Liver (tissue), 9 donors: Measurements from ENCODE around the gene MLX. TPM values are rescaled to one million over a fixed set of nuclear protein-coding genes. Genes with fewer than 3 reads are reported as not detected.

ENCODE experiments used
- DNase-seq: peaks from one replicate; pipeline ENCODE4 v3.0.0-alpha.2; 2017; ENCODE audit warnings: low spot score
- H3K27ac ChIP-seq, 2 donors: one replicate each; pipeline ENCODE4 v1.7.0; 2013; ENCODE audit warnings: inconsistent platforms in 2 of 2, low read length in 2 of 2, control low read depth in 1 of 2, low read depth in 1 of 2, mild to moderate bottlenecking in 1 of 2
- H3K27me3 ChIP-seq, 4 donors: one replicate each; pipeline versions ENCODE4 v1.6.1 to v1.7.0; 2013; ENCODE audit warnings: low read length in 3 of 4, inconsistent platforms in 1 of 4, mild to moderate bottlenecking in 1 of 4, moderate library complexity in 1 of 4; ENCODE audit not compliant: control insufficient read depth in 4 of 4, insufficient read depth in 4 of 4
- H3K36me3 ChIP-seq, 4 donors: one replicate each; pipeline versions ENCODE4 v1.6.1 to v1.7.0; 2013; ENCODE audit warnings: low read length in 3 of 4, mild to moderate bottlenecking in 3 of 4, low read depth in 1 of 4, moderate library complexity in 1 of 4; ENCODE audit not compliant: control insufficient read depth in 4 of 4, insufficient read depth in 3 of 4
- H3K4me1 ChIP-seq, 4 donors: one replicate each; pipeline versions ENCODE4 v1.6.1 to v1.7.0; 2013; ENCODE audit warnings: low read length in 3 of 4, mild to moderate bottlenecking in 3 of 4, moderate library complexity in 1 of 4; ENCODE audit not compliant: control insufficient read depth in 4 of 4, insufficient read depth in 4 of 4
- H3K4me3 ChIP-seq, 3 donors: one replicate each; pipeline versions ENCODE4 v1.6.1 to v1.7.0; 2013; ENCODE audit warnings: low read length in 3 of 3, control low read depth in 1 of 3, low read depth in 1 of 3, mild to moderate bottlenecking in 1 of 3
- H3K9ac ChIP-seq, 2 donors: one replicate each; pipeline ENCODE4 v1.7.0; 2013; ENCODE audit warnings: low read length in 2 of 2, mild to moderate bottlenecking in 2 of 2, moderate library complexity in 2 of 2, control low read depth in 1 of 2, low read depth in 1 of 2
- H3K9me3 ChIP-seq, 4 donors: one replicate each; pipeline versions ENCODE4 v1.6.1 to v1.7.0; 2013; ENCODE audit warnings: low read length in 3 of 4; ENCODE audit not compliant: control insufficient read depth in 4 of 4
- FOXA1 ChIP-seq: IDR thresholded peaks from 2 replicates; pipeline ENCODE4 v1.6.1; 2016; ENCODE audit warnings: antibody characterized with exemption
- GABPA ChIP-seq, 2 donors: IDR thresholded peaks in 1 of 2; conservative IDR thresholded peaks in 1 of 2; 2 replicates each; pipeline ENCODE4 v1.6.1; 2016; ENCODE audit warnings: antibody characterized with exemption in 2 of 2, mild to moderate bottlenecking in 1 of 2, moderate library complexity in 1 of 2
- HNF4A ChIP-seq, 2 donors: conservative IDR thresholded peaks; 2 replicates each; pipeline ENCODE4 v1.6.1; 2016; ENCODE audit warnings: antibody characterized with exemption in 2 of 2, mild to moderate bottlenecking in 2 of 2
- HNF4G ChIP-seq: IDR thresholded peaks from 2 replicates; pipeline ENCODE4 v1.6.1; 2016; ENCODE audit warnings: antibody characterized with exemption
- JUND ChIP-seq, 2 donors: IDR thresholded peaks; 2 replicates each; pipeline ENCODE4 v1.6.1; 2016; ENCODE audit warnings: antibody characterized with exemption in 2 of 2
- NR2F2 ChIP-seq: IDR thresholded peaks from 2 replicates; pipeline ENCODE4 v1.6.1; 2016; ENCODE audit warnings: antibody characterized with exemption
- RAD21 ChIP-seq, 2 donors: IDR thresholded peaks; 2 replicates each; pipeline ENCODE4 v1.6.1; 2016; ENCODE audit warnings: antibody characterized with exemption in 2 of 2, mild to moderate bottlenecking in 2 of 2
- RXRA ChIP-seq, 2 donors: IDR thresholded peaks; 2 replicates each; pipeline ENCODE4 v1.6.1; 2017 to 2018; ENCODE audit warnings: antibody characterized with exemption in 2 of 2, mild to moderate bottlenecking in 1 of 2
- TAF1 ChIP-seq: conservative IDR thresholded peaks from 2 replicates; pipeline ENCODE4 v1.6.1; 2016; ENCODE audit warnings: antibody characterized with exemption, mild to moderate bottlenecking
- YY1 ChIP-seq: IDR thresholded peaks from 2 replicates; pipeline ENCODE4 v1.6.1; 2016; ENCODE audit warnings: antibody characterized with exemption, mild to moderate bottlenecking
- WGBS: extraction: QIAGEN DNeasy Blood & Tissue Kit; methylation state at CpG from one replicate; pipeline ENCODE4 v1.1.7; 2013; 5-methylcytosine and 5-hydroxymethylcytosine counted together
- polyA plus RNA-seq, 2 donors: library from polyadenylated mRNA; stranded (reverse) in 1 of 2; unstranded in 1 of 2; fragments of 200-250 nt in 1 of 2; fragments of >200 nt in 1 of 2; fragmentation: Nextera tagmentation in 1 of 2; extraction: Ambion mirVana in 1 of 2; gene quantifications; one replicate each; pipeline versions ENCODE4 v1.2.1 to v1.2.3, GENCODE V29; 2013 to 2015
- total RNA-seq, 2 donors: library from RNA; depleted of rRNA; stranded (reverse); fragments of >200 nt; gene quantifications; one replicate each; pipeline ENCODE4 v1.2.3, GENCODE V29; 2014
- TF ChIP-seq, protein P1 (sequence below): IDR thresholded peaks from 2 replicates; pipeline ENCODE4 v1.6.1; 2016; ENCODE audit warnings: antibody characterized with exemption, mild to moderate bottlenecking
- TF ChIP-seq, protein P2 (sequence below): IDR thresholded peaks from 2 replicates; pipeline ENCODE4 v1.6.1; 2016; ENCODE audit warnings: antibody characterized with exemption
- TF ChIP-seq, protein P3 (sequence below): IDR thresholded peaks from 2 replicates; pipeline ENCODE4 v1.6.1; 2016; ENCODE audit warnings: antibody characterized with exemption
- TF ChIP-seq, protein P4 (sequence below): IDR thresholded peaks from 2 replicates; pipeline ENCODE4 v1.6.1; 2016; ENCODE audit warnings: antibody characterized with exemption
- donor health status: healthy.
- donor health status: healthy.
- donor health status: healthy.
- donor health status: healthy.
- donor health status: healthy.

Gene MLX
- total and polyA plus RNA-seq, 4 donors = 19.4 to 40.0 (median 32.1) TPM

DNA sequence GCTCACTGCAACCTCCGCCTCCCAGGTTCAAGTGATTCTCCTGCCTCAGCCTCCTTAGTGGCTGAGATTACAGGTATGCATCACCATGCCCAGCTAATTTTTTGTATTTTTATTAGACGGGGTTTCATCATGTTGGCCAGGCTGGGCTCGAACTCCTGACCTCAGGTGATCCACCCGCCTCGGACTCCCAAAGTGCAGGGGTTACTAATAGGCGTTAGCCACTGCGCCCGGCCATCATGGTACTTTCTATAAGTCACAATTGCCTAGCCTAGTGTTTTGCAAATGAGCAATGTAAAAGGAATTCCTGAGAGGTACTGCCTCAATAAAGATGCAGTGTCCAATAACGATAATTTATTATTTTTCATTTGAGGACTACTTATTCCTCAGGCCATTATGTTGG is 24.5 kb downstream of the MLX start (continued):
- TF ChIP-seq, protein P1, sequence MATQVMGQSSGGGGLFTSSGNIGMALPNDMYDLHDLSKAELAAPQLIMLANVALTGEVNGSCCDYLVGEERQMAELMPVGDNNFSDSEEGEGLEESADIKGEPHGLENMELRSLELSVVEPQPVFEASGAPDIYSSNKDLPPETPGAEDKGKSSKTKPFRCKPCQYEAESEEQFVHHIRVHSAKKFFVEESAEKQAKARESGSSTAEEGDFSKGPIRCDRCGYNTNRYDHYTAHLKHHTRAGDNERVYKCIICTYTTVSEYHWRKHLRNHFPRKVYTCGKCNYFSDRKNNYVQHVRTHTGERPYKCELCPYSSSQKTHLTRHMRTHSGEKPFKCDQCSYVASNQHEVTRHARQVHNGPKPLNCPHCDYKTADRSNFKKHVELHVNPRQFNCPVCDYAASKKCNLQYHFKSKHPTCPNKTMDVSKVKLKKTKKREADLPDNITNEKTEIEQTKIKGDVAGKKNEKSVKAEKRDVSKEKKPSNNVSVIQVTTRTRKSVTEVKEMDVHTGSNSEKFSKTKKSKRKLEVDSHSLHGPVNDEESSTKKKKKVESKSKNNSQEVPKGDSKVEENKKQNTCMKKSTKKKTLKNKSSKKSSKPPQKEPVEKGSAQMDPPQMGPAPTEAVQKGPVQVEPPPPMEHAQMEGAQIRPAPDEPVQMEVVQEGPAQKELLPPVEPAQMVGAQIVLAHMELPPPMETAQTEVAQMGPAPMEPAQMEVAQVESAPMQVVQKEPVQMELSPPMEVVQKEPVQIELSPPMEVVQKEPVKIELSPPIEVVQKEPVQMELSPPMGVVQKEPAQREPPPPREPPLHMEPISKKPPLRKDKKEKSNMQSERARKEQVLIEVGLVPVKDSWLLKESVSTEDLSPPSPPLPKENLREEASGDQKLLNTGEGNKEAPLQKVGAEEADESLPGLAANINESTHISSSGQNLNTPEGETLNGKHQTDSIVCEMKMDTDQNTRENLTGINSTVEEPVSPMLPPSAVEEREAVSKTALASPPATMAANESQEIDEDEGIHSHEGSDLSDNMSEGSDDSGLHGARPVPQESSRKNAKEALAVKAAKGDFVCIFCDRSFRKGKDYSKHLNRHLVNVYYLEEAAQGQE = no peak

DNA sequence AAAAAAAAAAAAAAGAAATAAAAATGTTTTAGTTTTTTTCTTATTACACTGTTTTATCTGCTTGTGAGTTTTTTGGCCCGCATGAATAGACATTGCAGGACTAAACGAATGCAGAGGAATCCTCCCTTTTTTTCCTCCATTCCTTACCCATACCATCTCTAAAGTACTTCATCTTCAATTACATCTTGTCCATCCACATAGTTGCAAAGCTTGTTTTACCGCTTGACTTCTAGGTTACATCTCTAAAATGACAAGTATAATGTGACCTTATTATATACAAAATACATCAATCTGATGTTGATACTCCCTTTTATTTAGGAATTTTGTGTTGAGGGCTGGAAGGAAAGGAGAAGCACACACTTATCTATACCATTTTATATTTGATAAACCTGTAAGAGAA is 29.5 kb downstream of the MLX start:
- DNase-seq = no peak
- Histone ChIP-seq H3K4me3 (no peak overlapping the region), H3K4me1 (no peaks in the 10 kb centered on the region), H3K27me3 (no peaks in the 10 kb centered on the region), H3K27ac (no peak overlapping the region), H3K9me3 (no peaks in the 10 kb centered on the region), H3K9ac (no peak overlapping the region), H3K36me3 (peaks cover 2 to 8% (median 5%) of the 10 kb centered on the region in 4 donors)
- no peak for TF ChIP-seq YY1
- no peak for TF ChIP-seq RXRA (IDR thresholded peaks at IDR 0.05)
- TF ChIP-seq TAF1 = no peak
- no peak for TF ChIP-seq RAD21 (IDR thresholded peaks at IDR 0.05)
- TF ChIP-seq HNF4A (conservative IDR thresholded peaks at IDR 0.05) = no peak
- TF ChIP-seq NR2F2 = no peak
- no peak for TF ChIP-seq FOXA1
- WGBS = 95% methylated on average over 3 of the region's 3 CpGs

DNA sequence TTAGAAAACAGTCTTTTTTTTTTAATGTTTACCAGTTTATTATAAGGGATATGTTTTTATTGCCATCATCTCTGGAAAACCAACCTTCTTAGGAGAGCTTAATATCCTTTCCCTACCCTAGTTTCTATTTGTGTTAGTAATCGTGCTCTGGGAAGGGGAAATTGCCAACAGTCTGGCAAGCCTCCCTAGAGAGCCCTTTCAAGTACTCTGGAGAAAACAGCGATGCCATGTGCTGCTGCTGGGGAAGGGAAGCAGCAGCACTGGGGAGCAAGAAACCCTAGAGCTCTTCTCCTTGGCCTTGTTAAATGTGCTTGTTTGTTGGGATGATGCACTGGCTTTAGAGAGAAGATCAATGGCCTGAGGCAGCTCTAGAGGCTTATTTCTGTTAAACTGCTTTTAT is 32.0 kb downstream of the MLX start:
- Histone ChIP-seq H3K4me1 (no peaks in the 10 kb centered on the region), H3K9ac (no peak overlapping the region), H3K9me3 (no peaks in the 10 kb centered on the region), H3K4me3 (no peak overlapping the region), H3K36me3 (peaks cover 0 to 3% (median 1%) of the 10 kb centered on the region in 4 donors), H3K27ac (no peak overlapping the region), H3K27me3 (no peaks in the 10 kb centered on the region)
- 52% methylated on average over 2 of the region's 2 CpGs for WGBS
- no peak for TF ChIP-seq YY1
- no peak for TF ChIP-seq FOXA1
- no peak for DNase-seq

DNA sequence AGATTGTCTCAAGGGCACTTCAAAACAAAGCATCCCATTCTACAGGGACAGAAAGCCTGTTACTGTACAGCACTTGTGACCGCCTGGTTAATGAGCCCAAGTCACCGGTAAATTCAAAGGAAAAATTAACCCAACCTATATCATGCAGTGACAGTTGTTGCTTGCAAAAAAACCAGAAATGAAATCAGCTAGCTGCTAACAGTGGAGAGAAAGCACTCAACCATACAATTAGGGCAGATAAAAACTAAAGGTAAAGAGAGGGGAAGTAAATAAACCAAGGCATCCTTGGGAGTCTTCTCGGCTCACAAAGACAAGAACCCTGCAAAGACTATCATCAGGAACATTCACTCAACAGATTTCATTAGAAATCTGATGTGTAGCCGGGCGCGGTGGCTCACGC is 36.4 kb downstream of the MLX start:
- H3K9ac ChIP-seq = no peak overlapping the region
- no peaks in the 10 kb centered on the region for H3K27me3 ChIP-seq
- WGBS = 94% methylated on average over 7 of the region's 7 CpGs
- no peaks in the 10 kb centered on the region for H3K9me3 ChIP-seq
- H3K36me3 ChIP-seq = peaks cover 0 to 3% (median 0%) of the 10 kb centered on the region in 4 donors
- no peak overlapping the region for H3K4me3 ChIP-seq
- peaks cover 8 to 19% (median 15%) of the 10 kb centered on the region in 4 donors for H3K4me1 ChIP-seq
- no peak overlapping the region for H3K27ac ChIP-seq
- DNase-seq = no peak
- no peak for TF ChIP-seq JUND (IDR thresholded peaks at IDR 0.05)
- TF ChIP-seq RXRA (IDR thresholded peaks at IDR 0.05) = no peak
- TF ChIP-seq, protein P1 = no peak
- TF ChIP-seq, protein P2, sequence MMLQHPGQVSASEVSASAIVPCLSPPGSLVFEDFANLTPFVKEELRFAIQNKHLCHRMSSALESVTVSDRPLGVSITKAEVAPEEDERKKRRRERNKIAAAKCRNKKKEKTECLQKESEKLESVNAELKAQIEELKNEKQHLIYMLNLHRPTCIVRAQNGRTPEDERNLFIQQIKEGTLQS = no peak
- no peak for TF ChIP-seq FOXA1
- TF ChIP-seq GABPA (IDR thresholded peaks at IDR 0.05 in 1 of 2, conservative IDR thresholded peaks at IDR 0.05 in 1 of 2) = no peak
- TF ChIP-seq NR2F2 = no peak
- TF ChIP-seq, protein P3, sequence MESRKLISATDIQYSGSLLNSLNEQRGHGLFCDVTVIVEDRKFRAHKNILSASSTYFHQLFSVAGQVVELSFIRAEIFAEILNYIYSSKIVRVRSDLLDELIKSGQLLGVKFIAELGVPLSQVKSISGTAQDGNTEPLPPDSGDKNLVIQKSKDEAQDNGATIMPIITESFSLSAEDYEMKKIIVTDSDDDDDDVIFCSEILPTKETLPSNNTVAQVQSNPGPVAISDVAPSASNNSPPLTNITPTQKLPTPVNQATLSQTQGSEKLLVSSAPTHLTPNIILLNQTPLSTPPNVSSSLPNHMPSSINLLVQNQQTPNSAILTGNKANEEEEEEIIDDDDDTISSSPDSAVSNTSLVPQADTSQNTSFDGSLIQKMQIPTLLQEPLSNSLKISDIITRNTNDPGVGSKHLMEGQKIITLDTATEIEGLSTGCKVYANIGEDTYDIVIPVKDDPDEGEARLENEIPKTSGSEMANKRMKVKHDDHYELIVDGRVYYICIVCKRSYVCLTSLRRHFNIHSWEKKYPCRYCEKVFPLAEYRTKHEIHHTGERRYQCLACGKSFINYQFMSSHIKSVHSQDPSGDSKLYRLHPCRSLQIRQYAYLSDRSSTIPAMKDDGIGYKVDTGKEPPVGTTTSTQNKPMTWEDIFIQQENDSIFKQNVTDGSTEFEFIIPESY = no peak
- TF ChIP-seq RAD21 (IDR thresholded peaks at IDR 0.05) = no peak
- TF ChIP-seq HNF4A (conservative IDR thresholded peaks at IDR 0.05) = no peak
- TF ChIP-seq HNF4G = no peak
- TF ChIP-seq, protein P4, sequence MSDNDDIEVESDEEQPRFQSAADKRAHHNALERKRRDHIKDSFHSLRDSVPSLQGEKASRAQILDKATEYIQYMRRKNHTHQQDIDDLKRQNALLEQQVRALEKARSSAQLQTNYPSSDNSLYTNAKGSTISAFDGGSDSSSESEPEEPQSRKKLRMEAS = no peak
